ENCODE results near the gene PFDN1.
A peak's percentile ranks its signal among the peaks of the same experiment; 100 is the strongest.

PFDN1 gene

GRCh38 chr5:140236891-140237598 lies 65.9 kb downstream of the PFDN1 start:
- DNase-seq (ENCODE audit: low read depth): no peak

GRCh38 chr5:140235791-140236551 lies 66.9 kb downstream of the PFDN1 start:
- DNase-seq (ENCODE audit: low read depth): no peak

- no peak for DNase-seq (ENCODE audit: low read depth)
These were observed 68.4 kb downstream of the PFDN1 start for GRCh38 chr5:140234377-140234989.

- no peak for DNase-seq (ENCODE audit: low read depth)
These were observed 70.2 kb downstream of the PFDN1 start for GRCh38 chr5:140232731-140233130.

GRCh38 chr5:140230373-140230772 lies 72.5 kb downstream of the PFDN1 start:
- DNase-seq (ENCODE audit: low read depth): no peak

- DNase-seq (ENCODE audit: low read depth): no peak
These were observed 74.5 kb downstream of the PFDN1 start for GRCh38 chr5:140228364-140228837.

GRCh38 chr5:140227046-140227445 lies 75.9 kb downstream of the PFDN1 start:
- no peak for DNase-seq (ENCODE audit: low read depth)

DNA sequence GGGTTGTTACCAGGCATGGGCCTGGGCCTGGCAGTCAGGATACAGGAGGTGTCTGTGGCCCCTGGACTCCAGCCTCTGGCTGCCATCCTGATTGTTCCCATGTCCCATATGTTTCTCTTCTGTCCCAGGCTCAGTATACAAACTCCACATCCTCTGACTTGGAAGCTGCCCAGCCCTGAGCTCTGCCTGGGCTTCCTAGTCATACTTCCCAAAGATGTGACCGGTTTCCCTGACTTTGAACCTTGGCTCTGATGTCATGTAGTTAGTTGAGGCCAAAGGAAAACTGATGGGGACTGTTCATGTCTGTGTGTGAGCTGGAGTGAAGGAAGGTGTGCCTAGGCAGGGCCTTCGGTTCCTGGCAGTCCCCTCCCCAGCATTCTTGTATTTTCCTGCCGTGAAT lies 77.5 kb downstream of the PFDN1 start:
- DNase-seq (ENCODE audit: low read depth): no peak

DNA sequence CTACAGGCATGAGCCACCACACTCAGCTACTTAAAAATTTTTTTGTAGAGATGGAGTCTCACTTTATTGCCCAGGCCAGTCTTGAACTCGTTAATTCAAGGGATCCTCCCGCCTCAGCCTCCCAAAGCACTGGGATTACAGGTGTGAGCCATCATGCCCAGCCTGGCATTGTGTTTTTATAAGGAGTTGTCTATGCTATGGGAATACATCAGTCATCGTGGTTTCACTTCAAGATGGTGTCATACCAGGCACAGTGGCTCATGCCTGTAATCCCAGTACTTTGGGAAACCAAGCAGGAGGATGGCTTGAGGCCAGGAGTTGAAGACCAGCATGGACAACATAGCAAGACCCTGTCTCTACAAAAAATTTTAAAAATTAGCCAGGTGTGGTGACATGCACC lies 78.2 kb downstream of the PFDN1 start:
- no peak for DNase-seq (ENCODE audit: low read depth)

DNA sequence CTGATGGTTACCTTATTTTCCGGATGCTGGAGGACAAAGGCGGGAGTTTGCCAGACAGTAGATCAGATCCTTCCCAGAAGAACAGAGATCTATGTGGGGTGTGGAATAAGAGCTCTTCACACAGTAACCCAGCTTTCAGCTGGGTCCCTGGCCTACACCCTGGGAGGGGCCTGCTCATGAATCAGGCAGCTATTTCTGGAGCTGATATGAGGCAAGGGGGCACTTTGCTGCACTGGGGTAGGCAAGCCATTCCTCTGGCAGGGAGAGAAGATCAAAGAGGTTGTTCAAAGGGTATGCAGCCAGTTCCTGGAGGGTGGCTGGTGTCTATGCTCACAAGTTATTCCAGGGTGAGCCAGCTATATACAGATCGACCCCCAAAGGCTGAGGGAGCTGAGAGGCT lies 79.3 kb downstream of the PFDN1 start:
- DNase-seq (ENCODE audit: low read depth): no peak

DNA sequence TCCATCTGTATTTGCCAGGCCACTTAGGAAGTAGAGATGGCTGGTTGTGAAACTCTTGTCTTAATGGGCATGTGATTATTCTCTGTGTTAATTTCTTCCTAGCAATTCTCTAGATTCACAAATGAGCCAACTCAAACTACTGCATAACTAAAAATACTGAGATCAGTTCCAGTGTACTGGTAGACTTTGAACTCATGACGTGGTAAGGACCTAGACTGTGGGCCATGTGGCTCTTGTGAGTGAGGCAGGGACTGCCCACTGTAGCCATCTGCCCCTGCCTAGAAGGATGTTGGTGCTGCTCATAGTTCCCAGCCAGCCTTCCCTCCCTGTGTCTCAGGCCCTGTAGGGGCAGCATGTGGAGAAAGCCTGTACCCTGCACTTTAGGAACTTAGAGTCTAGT lies 80.5 kb downstream of the PFDN1 start:
- no peak for DNase-seq (ENCODE audit: low read depth)

GRCh38 chr5:140221697-140222223 lies 81.1 kb downstream of the PFDN1 start:
- DNase-seq (ENCODE audit: low read depth): peak; percentile 51

- no peak for DNase-seq (ENCODE audit: low read depth)
These were observed 82.2 kb downstream of the PFDN1 start for GRCh38 chr5:140220698-140221064.

DNA sequence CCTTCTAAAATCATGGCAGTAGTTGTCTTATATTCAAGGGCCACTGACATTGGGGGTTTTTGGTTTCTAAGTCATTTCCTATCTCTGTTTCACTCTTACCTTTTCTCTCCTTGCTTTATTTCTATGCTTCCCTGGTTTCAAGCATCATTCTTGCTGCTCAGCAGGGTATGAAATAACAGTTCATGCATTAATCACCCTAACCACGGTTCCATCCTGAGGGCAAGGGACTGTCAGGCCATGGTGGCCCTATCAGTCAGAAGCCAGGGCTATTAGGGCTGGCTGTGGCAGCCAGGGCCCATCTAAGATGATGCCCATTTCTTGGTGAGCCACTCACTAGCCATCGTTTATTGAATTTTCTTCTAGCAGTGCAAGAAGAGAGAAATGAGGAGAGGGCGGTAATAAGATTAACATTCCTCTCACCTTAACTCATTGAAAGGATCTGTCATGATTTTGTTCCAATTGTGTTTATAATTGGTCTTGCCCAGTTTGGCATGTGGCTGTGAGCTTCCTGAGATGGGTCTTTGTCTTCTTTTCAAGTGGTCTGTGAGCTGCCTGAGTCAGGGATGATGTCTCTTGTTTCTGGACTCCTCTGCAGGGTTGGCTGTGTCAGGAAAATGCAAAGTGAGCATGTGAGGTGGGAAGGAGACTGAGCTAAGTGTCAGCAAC lies 82.7 kb downstream of the PFDN1 start:
- DNase-seq (ENCODE audit: low read depth): no peak

DNA sequence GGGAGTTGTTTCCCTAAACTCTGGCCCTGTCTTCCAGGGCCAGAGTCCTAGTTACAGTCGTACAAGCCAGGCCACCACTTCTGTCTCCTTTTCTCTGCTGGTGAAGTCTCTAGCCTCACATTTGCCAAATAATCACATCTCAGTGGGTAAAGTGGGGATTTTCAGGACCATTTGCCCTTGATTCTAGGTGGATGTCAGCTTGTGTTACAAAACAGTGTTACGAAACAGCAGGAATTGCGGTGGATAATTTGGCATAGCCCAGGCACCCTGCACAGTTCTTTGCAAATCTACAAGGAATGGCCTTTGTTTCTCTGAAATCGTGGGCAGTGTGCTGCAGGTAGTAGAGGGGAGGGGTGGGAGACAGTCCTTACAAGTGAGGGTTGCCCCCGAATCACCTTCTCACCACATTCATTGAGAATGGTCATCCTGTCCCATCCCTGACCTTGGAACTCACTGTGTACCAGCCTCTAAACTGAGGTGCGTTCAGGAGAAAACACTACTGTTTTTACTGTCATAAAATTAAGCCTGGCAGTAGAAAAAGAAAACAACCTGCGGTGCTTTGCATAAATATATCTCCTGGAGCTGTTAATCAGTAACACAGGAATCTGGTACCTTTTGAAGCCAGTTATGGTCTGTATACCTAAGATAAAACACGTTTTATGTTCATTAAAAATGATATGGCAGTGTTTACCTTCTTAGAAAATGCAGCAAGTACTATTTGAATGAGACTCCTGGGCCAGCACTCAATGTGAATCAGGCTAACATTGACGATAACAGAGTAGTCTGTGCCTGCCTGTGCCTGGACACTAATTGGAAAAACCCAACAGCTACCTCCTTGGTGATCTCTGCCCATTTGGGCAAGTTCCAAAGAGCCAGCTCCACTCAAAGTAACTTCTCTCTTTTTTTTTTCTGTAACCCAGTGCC lies 83.6 kb downstream of the PFDN1 start:
- DNase-seq (ENCODE audit: low read depth): no peak

GRCh38 chr5:140217299-140218026 lies 85.4 kb downstream of the PFDN1 start:
- DNase-seq (ENCODE audit: low read depth): no peak

DNA sequence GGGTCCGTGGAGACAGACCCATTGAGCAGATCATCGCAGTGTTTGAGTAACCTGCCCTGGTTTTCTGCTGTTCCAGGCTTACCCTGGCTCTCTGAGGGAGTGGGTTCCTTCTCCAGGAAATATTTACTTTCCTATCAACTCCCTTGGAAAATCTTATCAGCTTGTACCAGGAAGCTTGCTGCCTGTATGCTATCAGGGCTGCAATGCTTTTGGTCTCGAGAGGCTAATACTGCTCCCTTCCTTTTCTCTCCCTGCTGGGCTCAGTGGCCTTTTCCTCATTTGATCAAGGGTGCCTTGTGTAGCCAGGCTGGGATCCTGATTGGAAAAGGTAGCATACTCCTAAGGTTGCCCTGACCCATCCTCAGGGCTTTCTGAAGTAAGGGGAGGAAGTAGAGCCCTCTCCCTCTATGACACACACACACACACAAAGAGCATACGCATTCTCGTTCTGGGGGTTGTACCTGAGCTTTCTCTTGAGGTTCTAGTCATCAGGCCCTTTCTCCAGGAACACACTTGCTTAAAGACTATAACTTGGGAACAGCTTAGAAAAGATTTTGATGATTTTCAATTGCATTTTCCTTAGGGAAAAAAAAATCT lies 86.3 kb downstream of the PFDN1 start:
- DNase-seq (ENCODE audit: low read depth): no peak

DNA sequence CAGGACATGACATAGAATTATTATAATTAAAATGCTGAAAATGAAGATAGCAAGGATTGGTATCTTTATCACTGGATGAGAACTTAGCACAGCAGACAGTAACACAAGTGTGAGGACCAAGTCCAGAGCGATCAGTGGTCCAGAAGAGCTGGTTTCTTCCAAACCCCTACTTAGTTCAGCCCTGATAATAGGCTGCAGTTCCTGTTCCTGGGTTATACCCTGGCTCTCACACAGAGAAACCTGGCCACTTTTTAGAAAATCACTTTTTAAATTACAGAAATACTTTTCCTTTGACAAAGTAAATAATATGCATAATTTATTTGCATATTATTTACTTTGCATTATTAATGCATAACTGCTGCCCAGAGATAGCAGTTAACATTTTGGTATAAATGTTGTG lies 87.6 kb downstream of the PFDN1 start:
- no peak for DNase-seq (ENCODE audit: low read depth)

GRCh38 chr5:140214831-140215230 lies 88.1 kb downstream of the PFDN1 start:
- peak; percentile 14 for DNase-seq (ENCODE audit: low read depth)

- no peak for DNase-seq (ENCODE audit: low read depth)
These were observed 89.4 kb downstream of the PFDN1 start for GRCh38 chr5:140213370-140213983.
